Stimulated activated naive B cell treated with anti-CD40 and anti-IgM and Interleukin-4, amounts not matched to agents 10 μg/mL and 1 μg/mL and 100 μg/mL, for 72 hours (primary cell): Measurements from ENCODE around the gene TCERG1L.
"Not testable (repeated sequence)": the region's sequence is repeated elsewhere in the genome, so short reads cannot be mapped to it uniquely, and the experiment has no call there.

Experiments
- ATAC-seq, 2 donors: fragments of 150-1000 bp; cut with Tn5 transposase; replicated peaks; 2 replicates each; pipeline ENCODE4 v1.10.0; 2021; ENCODE audit warnings: moderate library complexity in 1 of 2
- DNase-seq: peaks from one replicate; pipeline ENCODE4 v3.0.0; 2021
- H3K27ac Mint-ChIP-seq: one replicate; pipeline ENCODE4 v1.8.0; 2022; ENCODE audit warnings: mild to moderate bottlenecking, mixed read lengths
- H3K27me3 Mint-ChIP-seq, 2 donors: one replicate each; pipeline ENCODE4 v1.8.0; 2022; ENCODE audit warnings: mixed read lengths in 2 of 2
- H3K36me3 Mint-ChIP-seq, 2 donors: one replicate each; pipeline ENCODE4 v1.8.0; 2022; ENCODE audit warnings: mixed read lengths in 2 of 2, mild to moderate bottlenecking in 1 of 2
- H3K4me1 Mint-ChIP-seq, 2 donors: one replicate each; pipeline ENCODE4 v1.8.0; 2022; ENCODE audit warnings: mixed read lengths in 2 of 2, mild to moderate bottlenecking in 1 of 2
- H3K4me3 Mint-ChIP-seq, 2 donors: one replicate each; pipeline ENCODE4 v1.8.0; 2022; ENCODE audit warnings: mild to moderate bottlenecking in 2 of 2, mixed read lengths in 2 of 2, moderate library complexity in 1 of 2
- H3K9me3 Mint-ChIP-seq, 2 donors: one replicate each; pipeline ENCODE4 v1.8.0; 2022; ENCODE audit warnings: mixed read lengths in 2 of 2, mild to moderate bottlenecking in 1 of 2

Gene TCERG1L

GRCh38 chr10:131115321-131115720 lies 196.2 kb downstream of the TCERG1L start:
- no peaks in the 10 kb centered on the region for H3K36me3 Mint-ChIP-seq
- DNase-seq (no peak), ATAC-seq (no peak)
- no peaks in the 10 kb centered on the region for H3K27me3 Mint-ChIP-seq
- H3K27ac Mint-ChIP-seq, result no peak overlapping the region
- H3K9me3 Mint-ChIP-seq, result peaks cover 0 to 3% of the 10 kb centered on the region in 2 donors
- no peak overlapping the region for H3K4me3 Mint-ChIP-seq
- H3K4me1 Mint-ChIP-seq, result no peaks in the 10 kb centered on the region

GRCh38 chr10:131114846-131115245 lies 196.7 kb downstream of the TCERG1L start:
- Mint-ChIP-seq H3K36me3 (no peaks in the 10 kb centered on the region), H3K4me1 (no peaks in the 10 kb centered on the region), H3K27me3 (no peaks in the 10 kb centered on the region), H3K27ac (no peak overlapping the region), H3K4me3 (no peak overlapping the region), H3K9me3 (peaks cover 0 to 3% of the 10 kb centered on the region in 2 donors)
- DNase-seq (no peak), ATAC-seq (no peak)

- H3K9me3 Mint-ChIP-seq, result peaks cover 3 to 9% of the 10 kb centered on the region in 2 donors
- DNase-seq (no peak), ATAC-seq (no peak)
- no peaks in the 10 kb centered on the region for H3K27me3 Mint-ChIP-seq
- H3K4me1 Mint-ChIP-seq, result no peaks in the 10 kb centered on the region
- no peak overlapping the region for H3K27ac Mint-ChIP-seq
- H3K36me3 Mint-ChIP-seq, result no peaks in the 10 kb centered on the region
- H3K4me3 Mint-ChIP-seq, result no peak overlapping the region
These were observed 197.7 kb downstream of the TCERG1L start for GRCh38 chr10:131113709-131114291.

GRCh38 chr10:131113165-131113564 lies 198.4 kb downstream of the TCERG1L start:
- Mint-ChIP-seq H3K9me3 (peaks cover 5 to 12% of the 10 kb centered on the region in 2 donors), H3K4me1 (no peaks in the 10 kb centered on the region), H3K27ac (no peak overlapping the region), H3K27me3 (no peaks in the 10 kb centered on the region), H3K4me3 (no peak overlapping the region), H3K36me3 (no peaks in the 10 kb centered on the region)
- DNase-seq (no peak), ATAC-seq (no peak)

GRCh38 chr10:131112691-131113090 lies 198.8 kb downstream of the TCERG1L start:
- no peak for ATAC-seq
- Mint-ChIP-seq H3K27me3 (no peaks in the 10 kb centered on the region), H3K4me3 (no peak overlapping the region)

GRCh38 chr10:131111471-131112080 lies 199.9 kb downstream of the TCERG1L start:
- DNase-seq, result no peak
- Mint-ChIP-seq H3K4me3 (no peak overlapping the region), H3K36me3 (no peaks in the 10 kb centered on the region), H3K9me3 (peaks cover 10 to 12% of the 10 kb centered on the region in 2 donors), H3K4me1 (no peaks in the 10 kb centered on the region), H3K27ac (no peak overlapping the region), H3K27me3 (no peaks in the 10 kb centered on the region)
- no peak for ATAC-seq

More at GRCh38 chr10:131112691-131113090, 198.8 kb downstream of the TCERG1L start:
- no peak overlapping the region for H3K27ac Mint-ChIP-seq
- no peaks in the 10 kb centered on the region for H3K36me3 Mint-ChIP-seq
- DNase-seq, result no peak
- H3K9me3 Mint-ChIP-seq, result peaks cover 7 to 12% of the 10 kb centered on the region in 2 donors
- no peaks in the 10 kb centered on the region for H3K4me1 Mint-ChIP-seq

GRCh38 chr10:131111007-131111406 lies 200.5 kb downstream of the TCERG1L start:
- Mint-ChIP-seq H3K27me3 (no peaks in the 10 kb centered on the region), H3K4me1 (no peaks in the 10 kb centered on the region), H3K27ac (no peak overlapping the region), H3K9me3 (peaks cover 9 to 10% of the 10 kb centered on the region in 2 donors), H3K4me3 (no peak overlapping the region), H3K36me3 (no peaks in the 10 kb centered on the region)
- DNase-seq, result no peak
- ATAC-seq, result no peak

- ATAC-seq, result no peak
- H3K27ac Mint-ChIP-seq, result no peak overlapping the region
These were observed 201.2 kb downstream of the TCERG1L start for GRCh38 chr10:131110241-131110783.

GRCh38 chr10:131109726-131110125 lies 201.8 kb downstream of the TCERG1L start:
- H3K36me3 Mint-ChIP-seq, result no peaks in the 10 kb centered on the region
- H3K9me3 Mint-ChIP-seq, result peaks cover 12 to 14% of the 10 kb centered on the region in 2 donors
- no peak for ATAC-seq
- no peak overlapping the region for H3K4me3 Mint-ChIP-seq
- no peak for DNase-seq
- H3K4me1 Mint-ChIP-seq, result no peaks in the 10 kb centered on the region
- no peak overlapping the region for H3K27ac Mint-ChIP-seq
- no peaks in the 10 kb centered on the region for H3K27me3 Mint-ChIP-seq

More at GRCh38 chr10:131110241-131110783, 201.2 kb downstream of the TCERG1L start:
- Mint-ChIP-seq H3K27me3 (no peaks in the 10 kb centered on the region), H3K9me3 (peaks cover 9 to 12% of the 10 kb centered on the region in 2 donors), H3K4me1 (no peaks in the 10 kb centered on the region), H3K4me3 (no peak overlapping the region), H3K36me3 (no peaks in the 10 kb centered on the region)
- DNase-seq, result no peak

GRCh38 chr10:131109291-131109690 lies 202.2 kb downstream of the TCERG1L start:
- no peak for DNase-seq
- no peaks in the 10 kb centered on the region for H3K4me1 Mint-ChIP-seq

GRCh38 chr10:131107970-131108369 lies 203.6 kb downstream of the TCERG1L start:
- H3K36me3 Mint-ChIP-seq, result no peaks in the 10 kb centered on the region
- H3K27me3 Mint-ChIP-seq, result no peaks in the 10 kb centered on the region
- ATAC-seq (no peak), DNase-seq (no peak)
- no peak overlapping the region for H3K4me3 Mint-ChIP-seq
- no peaks in the 10 kb centered on the region for H3K4me1 Mint-ChIP-seq
- H3K9me3 Mint-ChIP-seq, result peaks cover 12 to 14% of the 10 kb centered on the region in 2 donors
- no peak overlapping the region for H3K27ac Mint-ChIP-seq

More at GRCh38 chr10:131109291-131109690, 202.2 kb downstream of the TCERG1L start:
- ATAC-seq, result no peak
- Mint-ChIP-seq H3K36me3 (no peaks in the 10 kb centered on the region), H3K27me3 (no peaks in the 10 kb centered on the region), H3K9me3 (peaks cover 12 to 14% of the 10 kb centered on the region in 2 donors), H3K27ac (no peak overlapping the region), H3K4me3 (no peak overlapping the region)

- ATAC-seq (no peak), DNase-seq (no peak)
- Mint-ChIP-seq H3K4me3 (no peak overlapping the region), H3K4me1 (no peaks in the 10 kb centered on the region), H3K27ac (no peak overlapping the region), H3K36me3 (no peaks in the 10 kb centered on the region), H3K9me3 (peaks cover 5% of the 10 kb centered on the region in 2 donors), H3K27me3 (no peaks in the 10 kb centered on the region)
These were observed 208.8 kb downstream of the TCERG1L start for GRCh38 chr10:131102676-131103075.

- no peak for DNase-seq
- no peaks in the 10 kb centered on the region for H3K36me3 Mint-ChIP-seq
- no peaks in the 10 kb centered on the region for H3K4me1 Mint-ChIP-seq
- no peak overlapping the region for H3K27ac Mint-ChIP-seq
- ATAC-seq, result no peak
- no peak overlapping the region for H3K4me3 Mint-ChIP-seq
- peaks cover 3 to 5% of the 10 kb centered on the region in 2 donors for H3K9me3 Mint-ChIP-seq
- H3K27me3 Mint-ChIP-seq, result no peaks in the 10 kb centered on the region
These were observed 209.4 kb downstream of the TCERG1L start for GRCh38 chr10:131102147-131102546.

- not testable (repeated sequence) for H3K27ac Mint-ChIP-seq
These were observed 210.8 kb downstream of the TCERG1L start for GRCh38 chr10:131100418-131101410.

More at GRCh38 chr10:131100418-131101410, 210.8 kb downstream of the TCERG1L start:
- not testable (repeated sequence) for ATAC-seq, H3K27me3 Mint-ChIP-seq, H3K9me3 Mint-ChIP-seq, DNase-seq, H3K36me3 Mint-ChIP-seq, H3K4me3 Mint-ChIP-seq, H3K4me1 Mint-ChIP-seq
